Islet precursor cell (in vitro differentiated cells): ENCODE data around the gene PRSS22.
A peak's percentile ranks its signal among the peaks of the same experiment; 100 is the strongest.

ENCODE experiments used
- DNase-seq: peaks from one replicate; pipeline ENCODE4 v3.0.0-alpha.2; 2018

Gene PRSS22

GRCh38 chr16:2811703-2812471 lies 46.1 kb downstream of the PRSS22 start:
- peak; percentile 51 for DNase-seq

DNA sequence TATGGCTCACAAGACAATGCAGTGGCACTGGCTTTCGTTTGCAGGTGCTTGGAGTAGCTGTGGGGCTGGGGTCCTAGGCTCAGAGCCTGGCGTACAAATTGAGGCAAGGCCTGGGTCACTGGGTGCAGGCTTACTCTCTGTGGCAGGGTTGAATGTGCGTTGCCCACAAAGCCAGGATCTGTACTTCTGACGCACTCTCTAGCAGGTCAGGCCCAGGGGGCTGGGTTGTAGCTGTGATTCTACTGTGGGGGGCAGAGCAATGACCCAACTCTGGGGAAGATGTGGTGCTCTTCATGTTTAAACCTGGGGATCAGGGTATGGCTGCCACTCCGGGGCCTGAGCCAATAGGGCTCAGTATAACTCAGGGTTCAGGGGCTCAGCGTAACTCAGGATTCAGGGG lies 47.3 kb downstream of the PRSS22 start:
- peak; percentile 43 for DNase-seq

DNA sequence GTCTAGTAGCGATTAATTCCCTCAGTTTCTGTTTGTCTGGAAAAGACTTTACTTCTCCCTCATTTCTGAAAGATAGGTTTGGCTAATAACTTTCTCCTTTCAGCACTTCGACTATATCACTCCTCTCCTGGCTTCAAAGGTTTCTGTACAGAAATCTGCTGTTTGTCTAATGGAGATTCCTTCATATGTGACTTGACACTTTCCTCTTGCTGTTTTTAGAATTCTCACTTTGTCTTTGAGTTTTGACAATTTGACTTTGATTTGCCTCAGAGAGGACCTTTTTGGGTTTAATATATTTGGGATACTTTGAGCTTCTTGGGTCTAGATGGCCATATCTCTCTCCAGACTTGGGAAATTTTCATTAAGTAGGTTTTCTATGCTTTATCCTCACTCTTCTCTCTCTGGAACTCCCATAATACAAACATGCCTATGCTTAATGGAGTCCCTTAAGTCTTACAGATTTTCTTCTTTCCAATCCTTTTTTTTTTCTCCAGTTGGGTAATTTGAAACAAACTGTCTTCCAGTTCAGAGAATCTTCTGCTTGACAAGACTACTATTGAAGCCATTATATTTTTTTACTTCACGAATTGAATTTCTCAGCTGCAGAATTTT lies 48.7 kb downstream of the PRSS22 start:
- no peak for DNase-seq

DNA sequence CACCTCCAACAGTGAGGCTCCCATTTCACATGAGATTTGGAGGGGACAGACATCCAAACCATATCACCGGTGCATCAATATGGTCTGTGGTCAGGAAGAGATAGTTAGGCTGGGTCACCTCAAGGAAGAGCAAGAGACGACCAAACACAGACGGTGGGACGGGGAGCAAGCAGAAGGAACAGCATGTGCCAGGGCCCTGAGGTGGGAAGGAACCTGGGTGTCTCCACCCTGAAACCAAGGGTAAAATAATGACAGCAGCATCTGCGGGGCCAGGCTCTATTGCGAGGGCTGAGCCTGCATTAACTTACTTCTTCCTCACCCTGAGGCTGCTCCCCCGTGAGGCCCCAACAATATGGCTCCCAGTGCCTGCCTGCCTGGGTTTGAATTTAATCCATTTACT lies 49.8 kb downstream of the PRSS22 start:
- DNase-seq = no peak

DNA sequence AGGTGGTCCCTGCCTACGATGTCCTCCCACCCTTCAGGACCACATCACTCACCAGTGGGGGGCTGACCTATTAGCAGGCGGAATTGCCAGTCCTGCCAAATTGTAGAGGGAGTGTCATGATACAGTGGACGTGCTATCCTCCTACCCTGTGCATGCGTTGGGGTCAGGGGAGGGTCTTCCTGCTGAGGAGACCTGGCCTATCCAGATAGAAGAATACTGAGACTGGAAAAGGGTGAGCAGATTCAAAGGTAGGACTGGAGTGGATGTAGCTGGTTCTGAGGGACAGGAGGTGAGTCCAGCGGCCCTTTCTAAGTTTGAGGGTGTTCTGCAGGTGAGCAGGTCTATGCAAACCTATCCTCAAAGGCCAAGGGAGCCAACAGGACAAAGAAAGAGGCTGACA lies 51.7 kb downstream of the PRSS22 start:
- no peak for DNase-seq

- no peak for DNase-seq
Measured at GRCh38 chr16:2804728-2805127, 53.2 kb downstream of the PRSS22 start.

GRCh38 chr16:2803545-2804195 lies 54.3 kb downstream of the PRSS22 start:
- no peak for DNase-seq
